PC-3 (cell line): ENCODE measurements around the gene LTB4R.

Source experiments
- EZH2 ChIP-seq: fragments of 300-600 bp; sonication (generic); IDR thresholded peaks from one replicate; pipeline ENCODE4 v1.6.1; 2017; ENCODE audit warnings: antibody characterized with exemption, mild to moderate bottlenecking, low read length; ENCODE audit not compliant: unreplicated experiment
- TF ChIP-seq, protein P1 (sequence below): fragments of 300-600 bp; sonication (generic); conservative IDR thresholded peaks from 2 replicates; pipeline ENCODE4 v1.5.1; 2017; ENCODE audit warnings: antibody characterized with exemption, low read depth, mild to moderate bottlenecking, low read length

DNA sequence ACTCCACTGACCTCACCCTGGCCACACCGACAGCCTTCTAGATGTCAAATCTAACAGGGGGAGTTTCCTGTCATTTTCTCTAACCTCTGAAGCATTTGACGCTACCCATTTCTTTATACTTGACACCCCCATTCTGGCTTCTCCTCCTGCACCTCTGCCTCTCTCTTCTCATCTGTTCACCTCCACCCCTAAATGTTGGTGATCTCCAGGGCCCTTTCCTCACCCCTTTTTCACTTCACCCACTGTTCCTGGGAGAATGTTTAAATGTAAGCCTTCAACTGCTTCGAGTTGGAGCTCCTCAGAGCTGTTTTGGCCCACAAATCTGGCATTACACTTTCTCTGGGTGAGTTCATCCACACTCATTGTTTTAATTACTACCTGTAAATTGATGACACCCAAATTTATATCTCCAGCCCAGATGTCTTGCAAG, 39.5 kb upstream of the LTB4R start:
- TF ChIP-seq EZH2, result no peak
- TF ChIP-seq, protein P1, sequence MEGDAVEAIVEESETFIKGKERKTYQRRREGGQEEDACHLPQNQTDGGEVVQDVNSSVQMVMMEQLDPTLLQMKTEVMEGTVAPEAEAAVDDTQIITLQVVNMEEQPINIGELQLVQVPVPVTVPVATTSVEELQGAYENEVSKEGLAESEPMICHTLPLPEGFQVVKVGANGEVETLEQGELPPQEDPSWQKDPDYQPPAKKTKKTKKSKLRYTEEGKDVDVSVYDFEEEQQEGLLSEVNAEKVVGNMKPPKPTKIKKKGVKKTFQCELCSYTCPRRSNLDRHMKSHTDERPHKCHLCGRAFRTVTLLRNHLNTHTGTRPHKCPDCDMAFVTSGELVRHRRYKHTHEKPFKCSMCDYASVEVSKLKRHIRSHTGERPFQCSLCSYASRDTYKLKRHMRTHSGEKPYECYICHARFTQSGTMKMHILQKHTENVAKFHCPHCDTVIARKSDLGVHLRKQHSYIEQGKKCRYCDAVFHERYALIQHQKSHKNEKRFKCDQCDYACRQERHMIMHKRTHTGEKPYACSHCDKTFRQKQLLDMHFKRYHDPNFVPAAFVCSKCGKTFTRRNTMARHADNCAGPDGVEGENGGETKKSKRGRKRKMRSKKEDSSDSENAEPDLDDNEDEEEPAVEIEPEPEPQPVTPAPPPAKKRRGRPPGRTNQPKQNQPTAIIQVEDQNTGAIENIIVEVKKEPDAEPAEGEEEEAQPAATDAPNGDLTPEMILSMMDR, result no peak
